PC-9 (cell line): ENCODE measurements around the gene F11.

ENCODE experiments used
- EZH2 ChIP-seq: fragments of 200-600 bp; sonication (generic); IDR thresholded peaks from 2 replicates; pipeline ENCODE4 v1.8.0; 2017; ENCODE audit warnings: antibody characterized with exemption, low read depth
- TF ChIP-seq, protein P1 (sequence below): fragments of 200-600 bp; sonication (generic); conservative IDR thresholded peaks from 2 replicates; pipeline ENCODE4 v1.6.1; 2017; ENCODE audit warnings: mixed run types, antibody characterized with exemption, mild to moderate bottlenecking, moderate library complexity

DNA sequence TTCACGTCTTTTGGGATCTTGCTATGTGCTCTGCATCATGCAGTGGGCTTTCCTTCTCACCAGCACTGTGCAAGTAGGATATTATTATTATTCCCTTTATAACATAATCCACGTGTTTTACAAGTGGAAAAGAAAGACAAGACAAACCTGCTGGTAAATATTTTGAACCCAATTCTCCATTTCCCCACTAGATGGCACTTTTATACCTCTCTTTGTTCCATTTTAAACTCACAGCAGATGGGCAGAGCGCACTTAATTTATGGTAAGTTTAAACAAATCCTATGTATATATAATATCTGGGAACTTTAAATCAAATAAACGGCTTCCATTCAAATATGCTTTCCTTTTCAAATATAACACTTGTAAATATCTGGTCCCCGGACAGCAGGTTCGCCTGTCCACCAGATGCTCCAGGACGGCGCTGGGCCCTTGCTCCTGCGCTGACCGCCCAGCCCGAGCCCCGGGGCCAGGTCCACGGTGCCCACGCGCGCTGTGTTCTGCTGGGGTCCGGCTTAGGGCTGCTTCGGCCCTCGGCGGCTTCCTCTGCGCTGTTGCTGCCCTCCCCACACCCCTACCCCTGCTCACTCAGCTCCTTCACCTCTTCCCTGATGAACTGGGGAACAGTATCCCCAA, 31.1 kb downstream of the F11 start:
- TF ChIP-seq, protein P1, sequence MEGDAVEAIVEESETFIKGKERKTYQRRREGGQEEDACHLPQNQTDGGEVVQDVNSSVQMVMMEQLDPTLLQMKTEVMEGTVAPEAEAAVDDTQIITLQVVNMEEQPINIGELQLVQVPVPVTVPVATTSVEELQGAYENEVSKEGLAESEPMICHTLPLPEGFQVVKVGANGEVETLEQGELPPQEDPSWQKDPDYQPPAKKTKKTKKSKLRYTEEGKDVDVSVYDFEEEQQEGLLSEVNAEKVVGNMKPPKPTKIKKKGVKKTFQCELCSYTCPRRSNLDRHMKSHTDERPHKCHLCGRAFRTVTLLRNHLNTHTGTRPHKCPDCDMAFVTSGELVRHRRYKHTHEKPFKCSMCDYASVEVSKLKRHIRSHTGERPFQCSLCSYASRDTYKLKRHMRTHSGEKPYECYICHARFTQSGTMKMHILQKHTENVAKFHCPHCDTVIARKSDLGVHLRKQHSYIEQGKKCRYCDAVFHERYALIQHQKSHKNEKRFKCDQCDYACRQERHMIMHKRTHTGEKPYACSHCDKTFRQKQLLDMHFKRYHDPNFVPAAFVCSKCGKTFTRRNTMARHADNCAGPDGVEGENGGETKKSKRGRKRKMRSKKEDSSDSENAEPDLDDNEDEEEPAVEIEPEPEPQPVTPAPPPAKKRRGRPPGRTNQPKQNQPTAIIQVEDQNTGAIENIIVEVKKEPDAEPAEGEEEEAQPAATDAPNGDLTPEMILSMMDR = peak; percentile 67
- TF ChIP-seq EZH2 = no peak
